Loucy (cell line): ENCODE data around the gene LILRB3.
A peak's percentile ranks its signal among the peaks of the same experiment; 100 is the strongest.
"Not testable (repeated sequence)": the region's sequence is repeated elsewhere in the genome, so short reads cannot be mapped to it uniquely, and the experiment has no call there.

ENCODE experiments used
- H2AFZ ChIP-seq: fragments of 200-600 bp; sonication (generic); 2 replicates; pipeline ENCODE4 v1.6.0; 2016; ENCODE audit warnings: antibody characterized with exemption, mild to moderate bottlenecking, low read length, moderate library complexity
- H3F3A ChIP-seq: fragments of 200-600 bp; 2 replicates; pipeline ENCODE4 v1.6.0; 2016; ENCODE audit warnings: antibody characterized with exemption, low read depth, mild to moderate bottlenecking
- H3K27me3 ChIP-seq: fragments of 200-600 bp; sonication (generic); 2 replicates; pipeline ENCODE4 v1.6.1; 2014; ENCODE audit warnings: low read length, mild to moderate bottlenecking; ENCODE audit not compliant: insufficient read depth, poor library complexity, severe bottlenecking
- H3K36me3 ChIP-seq: fragments of 200-600 bp; sonication (generic); 2 replicates; pipeline ENCODE4 v1.6.1; 2016; ENCODE audit warnings: low read length; ENCODE audit not compliant: insufficient read depth
- H3K4me1 ChIP-seq: fragments of 200-600 bp; sonication (generic); 2 replicates; pipeline ENCODE4 v1.5.1; 2014; ENCODE audit warnings: low read length, mild to moderate bottlenecking; ENCODE audit not compliant: insufficient read depth, poor library complexity, severe bottlenecking
- H3K4me2 ChIP-seq: fragments of 200-600 bp; sonication (generic); 2 replicates; pipeline ENCODE4 v1.6.0; 2014; ENCODE audit warnings: antibody characterized with exemption, low read length, low read depth, mild to moderate bottlenecking; ENCODE audit not compliant: poor library complexity, severe bottlenecking
- H3K4me3 ChIP-seq: fragments of 200-600 bp; sonication (generic); 2 replicates; pipeline ENCODE4 v1.5.1; 2014; ENCODE audit warnings: low read length, mild to moderate bottlenecking, mixed read lengths; ENCODE audit not compliant: poor library complexity, severe bottlenecking
- H3K79me2 ChIP-seq: fragments of 200-600 bp; sonication (generic); 2 replicates; pipeline ENCODE4 v1.6.1; 2014; ENCODE audit warnings: low read length; ENCODE audit not compliant: insufficient read depth
- H3K9ac ChIP-seq: fragments of 200-600 bp; sonication (generic); 2 replicates; pipeline ENCODE4 v1.6.0; 2014; ENCODE audit warnings: mild to moderate bottlenecking, low read depth, low read length, moderate library complexity; ENCODE audit not compliant: poor library complexity, severe bottlenecking
- H3K9me2 ChIP-seq: fragments of 200-600 bp; sonication (generic); replicated peaks from 2 replicates; pipeline ENCODE4 v1.6.1; 2016; ENCODE audit warnings: low read depth, low read length, mixed read lengths
- H3K9me3 ChIP-seq: fragments of 200-600 bp; sonication (generic); 2 replicates; pipeline ENCODE4 v1.6.1; 2014; ENCODE audit warnings: mild to moderate bottlenecking, antibody characterized with exemption, low read length, low read depth; ENCODE audit not compliant: insufficient read depth
- H4K20me1 ChIP-seq: fragments of 200-600 bp; sonication (generic); 2 replicates; pipeline ENCODE4 v1.6.0; 2014; ENCODE audit warnings: antibody characterized with exemption, low read length, mild to moderate bottlenecking; ENCODE audit not compliant: insufficient read depth, poor library complexity, severe bottlenecking
- EZH2phosphoT487 ChIP-seq: fragments of 200-600 bp; IDR thresholded peaks from 2 replicates; pipeline ENCODE4 v1.6.1; 2018; ENCODE audit warnings: antibody characterized with exemption, mild to moderate bottlenecking, moderate library complexity, borderline replicate concordance
- TF ChIP-seq, protein P1 (sequence below): fragments of 200-600 bp; sonication (generic); conservative IDR thresholded peaks from 2 replicates; pipeline ENCODE4 v1.5.1; 2014; ENCODE audit warnings: mild to moderate bottlenecking, antibody characterized with exemption, low read length

The LILRB3 gene

GRCh38 chr19:54207983-54208783 lies 14.6 kb downstream of the LILRB3 start:
- H4K20me1 ChIP-seq, result peaks cover 81% of the 10 kb centered on the region
- TF ChIP-seq, protein P1, sequence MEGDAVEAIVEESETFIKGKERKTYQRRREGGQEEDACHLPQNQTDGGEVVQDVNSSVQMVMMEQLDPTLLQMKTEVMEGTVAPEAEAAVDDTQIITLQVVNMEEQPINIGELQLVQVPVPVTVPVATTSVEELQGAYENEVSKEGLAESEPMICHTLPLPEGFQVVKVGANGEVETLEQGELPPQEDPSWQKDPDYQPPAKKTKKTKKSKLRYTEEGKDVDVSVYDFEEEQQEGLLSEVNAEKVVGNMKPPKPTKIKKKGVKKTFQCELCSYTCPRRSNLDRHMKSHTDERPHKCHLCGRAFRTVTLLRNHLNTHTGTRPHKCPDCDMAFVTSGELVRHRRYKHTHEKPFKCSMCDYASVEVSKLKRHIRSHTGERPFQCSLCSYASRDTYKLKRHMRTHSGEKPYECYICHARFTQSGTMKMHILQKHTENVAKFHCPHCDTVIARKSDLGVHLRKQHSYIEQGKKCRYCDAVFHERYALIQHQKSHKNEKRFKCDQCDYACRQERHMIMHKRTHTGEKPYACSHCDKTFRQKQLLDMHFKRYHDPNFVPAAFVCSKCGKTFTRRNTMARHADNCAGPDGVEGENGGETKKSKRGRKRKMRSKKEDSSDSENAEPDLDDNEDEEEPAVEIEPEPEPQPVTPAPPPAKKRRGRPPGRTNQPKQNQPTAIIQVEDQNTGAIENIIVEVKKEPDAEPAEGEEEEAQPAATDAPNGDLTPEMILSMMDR, result no peak
- no peak for TF ChIP-seq EZH2phosphoT487
- no peaks in the 10 kb centered on the region for H3K27me3 ChIP-seq
- H3K9ac ChIP-seq, result no peak overlapping the region
- peaks cover 59% of the 10 kb centered on the region for H3K4me1 ChIP-seq
- H3K79me2 ChIP-seq, result peaks cover 80% of the 10 kb centered on the region
- H3K4me3 ChIP-seq, result no peak overlapping the region
- no peaks in the 10 kb centered on the region for H3K9me2 ChIP-seq
- peaks cover 14% of the 10 kb centered on the region for H3F3A ChIP-seq
- H3K4me2 ChIP-seq, result peak overlapping the region; percentile 16
- no peak overlapping the region for H2AFZ ChIP-seq
- no peaks in the 10 kb centered on the region for H3K9me3 ChIP-seq
- peaks cover 58% of the 10 kb centered on the region for H3K36me3 ChIP-seq

DNA sequence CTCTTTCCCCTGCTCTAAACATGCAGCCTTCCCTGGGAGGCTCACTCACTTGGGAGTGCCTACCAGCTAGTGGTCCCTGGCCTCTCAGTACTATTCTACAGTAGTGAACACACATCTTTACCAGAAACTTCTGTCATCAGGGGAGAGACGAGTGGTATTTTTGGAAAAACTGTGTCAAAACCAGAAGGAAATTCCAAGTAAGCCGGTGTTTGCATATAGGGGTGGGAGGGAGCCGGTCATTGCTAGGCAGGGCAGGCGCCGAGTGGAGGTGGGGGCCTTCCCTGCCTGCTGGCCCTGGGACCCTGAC lies 15.2 kb downstream of the LILRB3 start:
- Histone ChIP-seq H3F3A (peaks cover 14% of the 10 kb centered on the region), H3K79me2 (peaks cover 80% of the 10 kb centered on the region)

GRCh38 chr19:54207193-54207592 lies 15.6 kb downstream of the LILRB3 start:
- H2AFZ ChIP-seq, H3K9ac ChIP-seq, H3K9me2 ChIP-seq, H3K4me3 ChIP-seq, H3K27me3 ChIP-seq, H3K9me3 ChIP-seq: not testable (repeated sequence)
- Histone ChIP-seq H3F3A (peaks cover 14% of the 10 kb centered on the region), H3K4me2 (peak overlapping the region; percentile 100), H3K36me3 (peaks cover 68% of the 10 kb centered on the region), H3K4me1 (peaks cover 69% of the 10 kb centered on the region), H4K20me1 (peaks cover 86% of the 10 kb centered on the region), H3K79me2 (peaks cover 80% of the 10 kb centered on the region)

More for the DNA sequence above, 15.2 kb downstream of the LILRB3 start:
- Histone ChIP-seq H3K9ac (no peak overlapping the region), H3K36me3 (peaks cover 64% of the 10 kb centered on the region), H3K9me3 (no peaks in the 10 kb centered on the region), H3K4me2 (peak overlapping the region; percentile 16), H4K20me1 (peaks cover 84% of the 10 kb centered on the region), H2AFZ (no peak overlapping the region), H3K4me1 (peaks cover 65% of the 10 kb centered on the region), H3K4me3 (no peak overlapping the region), H3K9me2 (no peaks in the 10 kb centered on the region), H3K27me3 (no peaks in the 10 kb centered on the region)
- TF ChIP-seq, protein P1, result no peak
- TF ChIP-seq EZH2phosphoT487, result no peak

DNA sequence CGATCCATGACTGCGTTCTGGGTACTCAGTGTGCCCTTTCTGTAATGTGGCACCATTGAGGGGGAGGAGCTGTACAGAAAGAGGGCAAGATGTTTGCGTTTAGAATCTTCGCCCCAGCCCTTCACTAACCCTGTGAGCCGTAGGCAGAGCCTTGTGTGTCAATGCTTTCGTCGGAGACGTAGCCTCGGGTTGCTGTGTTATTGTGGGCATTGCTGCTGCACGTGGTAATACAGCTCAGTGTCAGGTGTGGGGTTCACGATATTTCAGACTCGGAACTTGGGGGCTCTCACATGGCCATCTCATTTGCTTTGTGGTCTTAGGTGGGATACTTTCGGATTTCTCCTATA lies 16.0 kb downstream of the LILRB3 start:
- Histone ChIP-seq H3F3A (peaks cover 14% of the 10 kb centered on the region), H3K4me3 (no peak overlapping the region), H3K36me3 (peaks cover 72% of the 10 kb centered on the region), H3K79me2 (peaks cover 80% of the 10 kb centered on the region), H2AFZ (no peak overlapping the region), H3K9ac (no peak overlapping the region), H3K4me2 (peak overlapping the region; percentile 100), H3K4me1 (peaks cover 73% of the 10 kb centered on the region), H3K9me2 (no peaks in the 10 kb centered on the region), H4K20me1 (peaks cover 89% of the 10 kb centered on the region), H3K9me3 (no peaks in the 10 kb centered on the region), H3K27me3 (no peaks in the 10 kb centered on the region)
- no peak for TF ChIP-seq EZH2phosphoT487
- TF ChIP-seq, protein P1, result no peak
